ENCODE results near the gene RCBTB2.

GRCh38 chr13:48570216-48570828 lies 37.4 kb upstream of the RCBTB2 start:
- TF ChIP-seq CTCF (IDR thresholded peaks at IDR 0.05) (no peak), POLR2A (IDR thresholded peaks at IDR 0.05) (no peak)

Measured in ovary (tissue), 3 donors.